SK-N-SH treated with all-trans-retinoic acid at 6 μM for 48 hours (cell line): ENCODE data around the gene DENND5A.

Experiments used
- ATAC-seq: fragments of 200-7000 bp; cut with Tn5 transposase; 3 replicates; pipeline ENCODE4 v1.9.1; 2020; ENCODE audit warnings: mild to moderate bottlenecking, moderate library complexity
- ARNTL ChIP-seq: fragments of 450-650 bp; formaldehyde crosslinking; IDR thresholded peaks from 2 replicates; pipeline ENCODE4 v1.5.0; 2020; ENCODE audit warnings: low read depth, mild to moderate bottlenecking, moderate library complexity, borderline replicate concordance
- BACH2 ChIP-seq: fragments of 250-450 bp; sonication (Bioruptor Pico); IDR thresholded peaks from 2 replicates; pipeline ENCODE4 v1.9.0; 2021; ENCODE audit warnings: mild to moderate bottlenecking, borderline replicate concordance
- CREB5 ChIP-seq: fragments of 250-450 bp; sonication (Bioruptor Pico); IDR thresholded peaks from 2 replicates; pipeline ENCODE4 v1.5.1; 2020; ENCODE audit warnings: low read depth, mild to moderate bottlenecking, moderate library complexity
- CSDC2 ChIP-seq: fragments of 250-450 bp; sonication (Bioruptor Pico); IDR thresholded peaks from 2 replicates; pipeline ENCODE4 v1.5.0; 2020; ENCODE audit warnings: mild to moderate bottlenecking, moderate library complexity
- CSRNP3 ChIP-seq: fragments of 250-450 bp; sonication (Bioruptor Pico); IDR thresholded peaks from 2 replicates; pipeline ENCODE4 v1.5.1; 2021; ENCODE audit warnings: mild to moderate bottlenecking, moderate library complexity
- ESRRG ChIP-seq: fragments of 250-450 bp; sonication (Bioruptor Pico); IDR thresholded peaks from 2 replicates; pipeline ENCODE4 v1.6.1; 2021; ENCODE audit warnings: mild to moderate bottlenecking
- ISL1 ChIP-seq: fragments of 250-450 bp; sonication (Bioruptor Pico); IDR thresholded peaks from 2 replicates; pipeline ENCODE4 v2.1.2; 2022; ENCODE audit warnings: mild to moderate bottlenecking, moderate library complexity
- OSR1 ChIP-seq: fragments of 250-450 bp; sonication (Bioruptor Pico); IDR thresholded peaks from 2 replicates; pipeline ENCODE4 v1.8.0; 2022; ENCODE audit warnings: moderate library complexity, mild to moderate bottlenecking, inconsistent platforms
- PATZ1 ChIP-seq: fragments of 250-450 bp; sonication (Bioruptor Pico); IDR thresholded peaks from 2 replicates; pipeline ENCODE4 v1.8.0; 2020; ENCODE audit warnings: mild to moderate bottlenecking, moderate library complexity, borderline replicate concordance
- POU6F1 ChIP-seq: fragments of 250-450 bp; sonication (Bioruptor Pico); IDR thresholded peaks from 2 replicates; pipeline ENCODE4 v1.8.0; 2021; ENCODE audit warnings: low read depth, mild to moderate bottlenecking, moderate library complexity, borderline replicate concordance
- PPARA ChIP-seq: fragments of 250-450 bp; sonication (Bioruptor Pico); IDR thresholded peaks from 2 replicates; pipeline ENCODE4 v1.5.0; 2020; ENCODE audit warnings: mild to moderate bottlenecking, borderline replicate concordance
- RARB ChIP-seq: fragments of 250-450 bp; sonication (Bioruptor Pico); IDR thresholded peaks from 2 replicates; pipeline ENCODE4 v1.8.0; 2021; ENCODE audit warnings: mild to moderate bottlenecking, moderate library complexity
- SNAI2 ChIP-seq: fragments of 250-450 bp; sonication (Bioruptor Pico); IDR thresholded peaks from 2 replicates; pipeline ENCODE4 v1.5.0; 2020; ENCODE audit warnings: mild to moderate bottlenecking, moderate library complexity
- TOX ChIP-seq: fragments of 250-450 bp; sonication (Bioruptor Pico); IDR thresholded peaks from 2 replicates; pipeline ENCODE4 v1.8.0; 2021; ENCODE audit warnings: mild to moderate bottlenecking, moderate library complexity, borderline replicate concordance
- TSHZ2 ChIP-seq: fragments of 250-450 bp; sonication (Bioruptor Pico); IDR thresholded peaks from 2 replicates; pipeline ENCODE4 v1.5.0; 2020; ENCODE audit warnings: mild to moderate bottlenecking, moderate library complexity
- ZC3H10 ChIP-seq: fragments of 250-450 bp; sonication (Bioruptor Pico); IDR thresholded peaks from 2 replicates; pipeline ENCODE4 v1.5.1; 2021; ENCODE audit warnings: mild to moderate bottlenecking, moderate library complexity
- ZFP3 ChIP-seq: fragments of 250-450 bp; sonication (Bioruptor Pico); IDR thresholded peaks from 2 replicates; pipeline ENCODE4 v1.5.0; 2020; ENCODE audit warnings: mild to moderate bottlenecking, moderate library complexity
- ZFP30 ChIP-seq: fragments of 450-650 bp; formaldehyde crosslinking; IDR thresholded peaks from 2 replicates; pipeline ENCODE4 v1.5.0; 2022; ENCODE audit warnings: mild to moderate bottlenecking, moderate library complexity
- ZNF565 ChIP-seq: fragments of 450-650 bp; formaldehyde crosslinking; conservative IDR thresholded peaks from 2 replicates; pipeline ENCODE4 v1.5.0; 2020; ENCODE audit warnings: low read depth, mild to moderate bottlenecking, moderate library complexity
- ZNF70 ChIP-seq: fragments of 450-650 bp; formaldehyde crosslinking; IDR thresholded peaks from 2 replicates; pipeline ENCODE4 v1.5.0; 2020; ENCODE audit warnings: mild to moderate bottlenecking, moderate library complexity
- ZNF8 ChIP-seq: fragments of 450-650 bp; formaldehyde crosslinking; IDR thresholded peaks from 2 replicates; pipeline ENCODE4 v1.5.0; 2020; ENCODE audit warnings: mild to moderate bottlenecking, moderate library complexity

Gene DENND5A

GRCh38 chr11:9109858-9110731 lies 155.1 kb downstream of the DENND5A start (continued):
- TF ChIP-seq PATZ1 (CRISPR knock-in tag) (no peak), PPARA (no peak), SNAI2 (no peak), BACH2 (CRISPR knock-in tag) (no peak), ZFP3 (CRISPR knock-in tag) (no peak), ZFP30 (no peak), ZNF70 (CRISPR knock-in tag) (no peak)

- ATAC-seq: no peak
- no peak for TF ChIP-seq ZC3H10 (CRISPR knock-in tag)
- TF ChIP-seq ZNF70 (CRISPR knock-in tag): no peak
- TF ChIP-seq OSR1 (CRISPR knock-in tag): no peak
- no peak for TF ChIP-seq ISL1 (CRISPR knock-in tag)
- TF ChIP-seq PPARA: no peak
- TF ChIP-seq RARB (CRISPR knock-in tag): no peak
- TF ChIP-seq SNAI2: no peak
- TF ChIP-seq BACH2 (CRISPR knock-in tag): no peak
- TF ChIP-seq ZNF8 (CRISPR knock-in tag): no peak
- no peak for TF ChIP-seq PATZ1 (CRISPR knock-in tag)
- TF ChIP-seq ZFP30: no peak
- no peak for TF ChIP-seq POU6F1 (CRISPR knock-in tag)
- no peak for TF ChIP-seq ARNTL (CRISPR knock-in tag)
- TF ChIP-seq TOX (CRISPR knock-in tag): no peak
- TF ChIP-seq ZFP3 (CRISPR knock-in tag): no peak
- TF ChIP-seq ZNF565 (CRISPR knock-in tag): no peak
- no peak for TF ChIP-seq TSHZ2 (CRISPR knock-in tag)
Measured at GRCh38 chr11:9104580-9104979, 160.6 kb downstream of the DENND5A start.

- TF ChIP-seq TSHZ2 (CRISPR knock-in tag) (no peak), SNAI2 (no peak), ISL1 (CRISPR knock-in tag) (no peak), CSRNP3 (no peak), ESRRG (CRISPR knock-in tag) (no peak), RARB (CRISPR knock-in tag) (no peak), CREB5 (CRISPR knock-in tag) (no peak), ZFP3 (CRISPR knock-in tag) (no peak), ZNF70 (CRISPR knock-in tag) (no peak), CSDC2 (no peak)
Measured at GRCh38 chr11:9103542-9104276, 161.4 kb downstream of the DENND5A start.

More at GRCh38 chr11:9103542-9104276, 161.4 kb downstream of the DENND5A start:
- no peak for ATAC-seq
